ENCODE results near the gene TIMD4. TPM values are rescaled to one million over a fixed set of nuclear protein-coding genes. Genes with fewer than 3 reads are reported as not detected.

TIMD4 gene
- polyA plus RNA-seq, 1 donor from 2014 or later, result not detected

- Histone ChIP-seq H3K27me3 (ENCODE audit: insufficient read depth, low read depth, low read length) (no peaks in the 10 kb centered on the region), H3K79me2 (replicated peaks; ENCODE audit: insufficient read depth, low read length) (no peaks in the 10 kb centered on the region), H3K9me3 (ENCODE audit: low read length) (no peaks in the 10 kb centered on the region), H3K36me3 (ENCODE audit: insufficient read depth, low read length) (no peaks in the 10 kb centered on the region), H3K9ac (ENCODE audit: low read length) (no peak overlapping the region), H4K20me1 (ENCODE audit: insufficient read depth) (no peaks in the 10 kb centered on the region), H3K9me2 (ENCODE audit: insufficient read depth, low read length) (no peaks in the 10 kb centered on the region), H3K4me2 (ENCODE audit: low read length) (no peak overlapping the region), H3K4me3 (ENCODE audit: low read length) (no peak overlapping the region), H3K27ac (ENCODE audit: low read length) (no peak overlapping the region), H3F3A (ENCODE audit: insufficient read depth, low read length, poor library complexity, severe bottlenecking) (no peaks in the 10 kb centered on the region), H2AFZ (ENCODE audit: low read depth, low read length) (no peak overlapping the region)
- TF ChIP-seq RAD21 (conservative IDR thresholded peaks at IDR 0.05) (no peak), EZH2 (IDR thresholded peaks at IDR 0.05; ENCODE audit: borderline replicate concordance, insufficient read depth, low read length, poor library complexity, severe bottlenecking) (no peak), TAF1 (IDR thresholded peaks at IDR 0.05; ENCODE audit: low read depth) (no peak), EP300 (conservative IDR thresholded peaks at IDR 0.05; ENCODE audit: poor library complexity, severe bottlenecking) (no peak), CTCF (IDR thresholded peaks at IDR 0.05; ENCODE audit: poor library complexity, severe bottlenecking) (no peak), REST (IDR thresholded peaks at IDR 0.05; ENCODE audit: borderline replicate concordance) (no peak), MXI1 (conservative IDR thresholded peaks at IDR 0.05; ENCODE audit: poor library complexity, severe bottlenecking) (no peak), SMC3 (conservative IDR thresholded peaks at IDR 0.05; ENCODE audit: poor library complexity) (no peak), POLR2AphosphoS5 (IDR thresholded peaks at IDR 0.05) (no peak)
These were observed 13.6 kb downstream of the TIMD4 start for GRCh38 chr5:156949424-156949823.

- Histone ChIP-seq H3K9me2 (ENCODE audit: insufficient read depth, low read length) (no peaks in the 10 kb centered on the region), H3K4me3 (ENCODE audit: low read length) (no peak overlapping the region), H3K79me2 (replicated peaks; ENCODE audit: insufficient read depth, low read length) (no peaks in the 10 kb centered on the region), H3K27me3 (ENCODE audit: insufficient read depth, low read depth, low read length) (no peaks in the 10 kb centered on the region), H2AFZ (ENCODE audit: low read depth, low read length) (no peak overlapping the region), H3F3A (ENCODE audit: insufficient read depth, low read length, poor library complexity, severe bottlenecking) (no peaks in the 10 kb centered on the region), H3K9ac (ENCODE audit: low read length) (no peak overlapping the region), H3K9me3 (ENCODE audit: low read length) (no peaks in the 10 kb centered on the region), H3K36me3 (ENCODE audit: insufficient read depth, low read length) (no peaks in the 10 kb centered on the region), H3K27ac (ENCODE audit: low read length) (no peak overlapping the region), H3K4me2 (ENCODE audit: low read length) (no peak overlapping the region), H4K20me1 (ENCODE audit: insufficient read depth) (no peaks in the 10 kb centered on the region)
- TF ChIP-seq RAD21 (conservative IDR thresholded peaks at IDR 0.05), result no peak
- no peak for TF ChIP-seq POLR2AphosphoS5 (IDR thresholded peaks at IDR 0.05)
- no peak for TF ChIP-seq SMC3 (conservative IDR thresholded peaks at IDR 0.05; ENCODE audit: poor library complexity)
- no peak for TF ChIP-seq EZH2 (IDR thresholded peaks at IDR 0.05; ENCODE audit: borderline replicate concordance, insufficient read depth, low read length, poor library complexity, severe bottlenecking)
- TF ChIP-seq EP300 (conservative IDR thresholded peaks at IDR 0.05; ENCODE audit: poor library complexity, severe bottlenecking), result no peak
- no peak for TF ChIP-seq REST (IDR thresholded peaks at IDR 0.05; ENCODE audit: borderline replicate concordance)
- TF ChIP-seq CTCF (IDR thresholded peaks at IDR 0.05; ENCODE audit: poor library complexity, severe bottlenecking), result no peak
- TF ChIP-seq TAF1 (IDR thresholded peaks at IDR 0.05; ENCODE audit: low read depth), result no peak
- no peak for TF ChIP-seq MXI1 (conservative IDR thresholded peaks at IDR 0.05; ENCODE audit: poor library complexity, severe bottlenecking)
These were observed 15.1 kb downstream of the TIMD4 start for GRCh38 chr5:156947925-156948324.

Measured in neural cell (in vitro differentiated cells).